GM19324 (cell line): Measurements from ENCODE around the gene VPS51.
"Not testable (repeated sequence)": the region's sequence is repeated elsewhere in the genome, so short reads cannot be mapped to it uniquely, and the experiment has no call there.

Source experiments
- ATAC-seq: cut with Tn5 transposase; IDR thresholded peaks from one replicate; pipeline ENCODE4 v1.9.1; 2021; ENCODE audit warnings: mild to moderate bottlenecking, moderate library complexity; ENCODE audit not compliant: unreplicated experiment, low FRiP score

The VPS51 gene

DNA sequence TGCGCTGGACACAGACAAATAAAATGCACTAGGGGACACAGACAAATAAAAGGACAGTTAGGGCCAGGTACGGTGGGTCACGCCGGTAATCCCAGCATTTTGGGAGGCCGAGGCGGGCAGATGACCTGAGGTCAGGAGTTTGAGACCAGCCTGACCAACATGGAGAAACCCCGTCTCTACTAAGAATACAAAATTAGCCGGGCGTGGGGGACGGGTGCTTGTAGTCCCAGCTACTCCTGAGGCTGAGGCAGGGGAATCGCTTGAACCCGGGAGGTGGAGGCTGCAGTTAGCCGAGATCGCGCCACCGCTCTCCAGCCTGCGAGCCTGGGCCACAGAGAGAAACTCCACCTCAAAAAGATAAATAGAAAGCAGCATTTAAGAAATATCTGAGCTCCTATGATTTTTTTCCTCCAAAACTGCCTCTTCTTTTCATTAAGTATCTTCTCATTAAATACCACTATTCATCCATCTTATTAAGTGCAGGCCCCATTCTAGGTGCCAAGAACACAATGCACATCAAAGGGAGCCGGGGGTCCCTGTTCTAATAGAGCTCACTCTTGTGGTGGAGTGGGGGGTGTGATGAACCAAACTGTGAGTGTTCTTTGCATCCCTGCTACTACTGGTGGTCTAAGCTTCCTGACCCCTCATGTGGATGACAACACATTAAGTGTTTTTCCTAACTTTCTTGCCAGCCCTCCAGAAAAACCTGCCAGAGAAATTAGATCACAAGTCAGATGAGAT, 22.3 kb downstream of the VPS51 start:
- ATAC-seq, result no peak

DNA sequence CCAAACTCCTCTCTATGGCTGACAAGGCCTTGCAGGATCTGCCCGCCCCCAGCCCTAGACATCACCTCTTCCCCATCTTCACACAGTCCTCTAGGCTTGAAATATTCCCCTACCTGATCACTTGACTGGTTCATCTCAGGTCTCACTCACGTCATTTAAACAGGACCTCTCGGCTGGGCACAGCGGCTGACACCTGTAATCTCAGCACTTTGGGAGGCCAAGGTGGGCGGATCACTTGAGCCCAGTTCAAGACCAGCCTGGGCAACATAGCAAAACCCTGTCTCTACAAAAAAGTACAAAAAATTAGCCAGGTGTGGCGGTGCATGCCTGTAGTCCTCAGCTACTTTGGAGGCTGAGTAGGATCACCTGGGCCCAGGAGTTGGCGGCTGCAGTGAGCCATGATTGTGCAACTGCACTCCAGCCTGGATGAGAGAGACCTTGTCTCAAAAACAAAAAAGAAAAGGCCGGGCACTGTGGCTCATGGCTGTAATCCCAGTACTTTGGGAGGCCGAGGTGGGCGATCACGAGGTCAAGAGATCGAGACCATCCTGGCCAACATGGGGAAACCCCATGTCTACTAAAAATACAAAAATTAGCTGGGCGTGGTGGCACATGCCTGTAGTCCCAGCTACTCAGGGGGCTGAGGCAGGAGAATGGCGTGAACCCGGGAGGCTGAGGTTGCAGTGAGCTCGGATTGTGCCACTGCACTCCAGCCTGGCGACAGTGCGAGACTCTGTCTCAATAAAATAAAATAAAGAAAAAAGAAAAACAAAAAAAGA, 23.1 kb downstream of the VPS51 start:
- not testable (repeated sequence) for ATAC-seq

DNA sequence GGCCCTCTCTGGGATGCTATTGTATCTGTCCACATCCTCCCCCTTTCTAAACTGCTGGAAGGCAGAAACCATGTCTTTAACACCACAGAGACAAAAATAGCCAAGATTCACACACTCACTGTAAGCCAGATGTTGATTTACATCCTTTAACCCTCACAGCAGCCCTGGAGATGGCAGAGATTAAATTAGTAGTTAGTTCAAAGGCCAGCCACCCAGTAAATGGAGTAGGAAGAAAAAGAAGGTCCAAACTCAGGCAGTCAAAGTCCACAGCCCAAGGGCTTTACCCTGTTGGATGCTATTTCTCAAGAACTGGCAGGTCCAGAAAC, 23.6 kb downstream of the VPS51 start:
- ATAC-seq, result no peak

DNA sequence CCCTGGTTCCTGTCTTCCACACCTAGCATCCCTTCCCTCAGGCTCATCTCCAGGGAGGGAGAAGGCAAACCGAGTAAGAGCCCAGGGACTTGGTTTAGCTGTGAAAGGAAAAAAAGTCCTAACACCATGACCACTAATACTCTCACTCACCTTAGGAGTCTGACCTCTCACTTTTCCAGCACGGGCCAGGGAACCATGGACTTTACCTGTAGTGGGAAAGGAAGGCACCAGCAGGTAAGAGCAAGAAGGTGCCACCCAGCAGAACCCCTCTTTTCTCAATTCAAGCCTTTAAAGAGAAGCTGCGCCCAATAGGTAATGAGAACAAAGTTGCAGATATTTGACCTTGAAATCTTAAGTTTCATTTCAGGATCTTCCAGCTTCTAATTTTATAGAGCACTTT, 24.8 kb downstream of the VPS51 start:
- ATAC-seq, result no peak

DNA sequence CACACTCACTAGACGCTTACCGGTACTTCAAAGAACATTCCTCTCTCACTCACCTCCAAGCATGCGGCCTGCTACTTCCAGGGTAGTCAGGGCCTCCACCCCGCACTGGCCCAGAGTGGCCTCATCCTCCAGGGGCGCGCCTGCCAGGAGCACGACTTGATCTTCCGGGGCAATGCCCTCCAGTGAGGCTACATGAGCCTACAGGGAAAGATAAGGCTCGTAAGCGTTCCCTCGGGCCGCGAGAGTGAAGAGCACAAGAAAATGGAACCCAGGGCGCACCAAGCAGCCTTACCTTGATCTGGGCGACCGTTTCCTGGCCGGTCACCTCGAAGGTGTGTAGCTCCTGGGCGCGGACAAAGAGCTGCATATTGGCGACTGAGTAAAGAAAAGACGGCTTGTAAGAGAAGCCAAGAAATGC, 25.4 kb downstream of the VPS51 start:
- no peak for ATAC-seq

DNA sequence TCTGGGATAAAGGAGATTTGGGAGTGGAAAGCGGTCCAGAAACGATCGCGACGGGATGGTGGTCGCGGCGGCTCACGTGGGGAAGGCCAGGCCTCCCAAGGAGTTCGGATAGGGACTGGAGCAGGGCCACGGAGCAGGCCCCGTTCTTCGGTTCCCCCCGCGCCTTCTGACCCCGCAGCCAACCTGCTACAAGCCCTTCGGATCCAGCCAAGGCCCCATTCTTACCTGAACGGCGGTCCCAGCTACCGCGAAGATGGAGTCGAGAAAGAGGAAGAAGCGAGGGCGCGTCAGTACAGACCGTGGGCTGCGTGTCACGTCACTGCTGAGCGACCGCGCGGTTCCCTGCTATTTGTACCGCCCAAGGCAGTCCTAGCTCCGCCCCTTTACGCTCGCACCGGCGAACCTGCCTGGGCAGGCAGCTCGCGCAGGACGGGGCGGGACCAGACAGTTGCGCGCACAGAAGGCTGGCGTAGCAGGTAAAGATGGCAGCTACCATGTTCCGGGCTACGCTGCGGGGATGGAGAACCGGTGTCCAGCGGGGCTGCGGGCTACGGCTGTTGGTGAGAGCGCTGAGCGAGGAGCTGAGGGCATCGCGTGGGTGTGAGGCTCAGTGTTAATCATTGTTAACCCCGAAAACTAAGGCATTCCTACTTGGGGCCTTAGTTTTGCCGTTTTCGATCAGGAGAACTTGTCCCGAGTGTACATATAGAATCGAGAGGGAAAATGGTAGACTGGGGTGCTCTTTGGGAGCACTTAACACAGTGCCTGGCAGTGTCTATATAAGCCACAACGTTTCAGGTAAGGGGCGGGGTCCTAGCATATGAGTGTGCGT, 26.1 kb downstream of the VPS51 start, which contains the start of the genes FAU and MRPL49:
Gene FAU, minus strand, starts transcription at position 270 of the 832 bp plus-strand sequence. CDS start 321 bp downstream, outside the sequence.
Gene MRPL49, plus strand, starts transcription at position 457 of the 832 bp plus-strand sequence. Its CDS starts 26 bp downstream, at position 483.
- ATAC-seq, result peak; percentile 65

DNA sequence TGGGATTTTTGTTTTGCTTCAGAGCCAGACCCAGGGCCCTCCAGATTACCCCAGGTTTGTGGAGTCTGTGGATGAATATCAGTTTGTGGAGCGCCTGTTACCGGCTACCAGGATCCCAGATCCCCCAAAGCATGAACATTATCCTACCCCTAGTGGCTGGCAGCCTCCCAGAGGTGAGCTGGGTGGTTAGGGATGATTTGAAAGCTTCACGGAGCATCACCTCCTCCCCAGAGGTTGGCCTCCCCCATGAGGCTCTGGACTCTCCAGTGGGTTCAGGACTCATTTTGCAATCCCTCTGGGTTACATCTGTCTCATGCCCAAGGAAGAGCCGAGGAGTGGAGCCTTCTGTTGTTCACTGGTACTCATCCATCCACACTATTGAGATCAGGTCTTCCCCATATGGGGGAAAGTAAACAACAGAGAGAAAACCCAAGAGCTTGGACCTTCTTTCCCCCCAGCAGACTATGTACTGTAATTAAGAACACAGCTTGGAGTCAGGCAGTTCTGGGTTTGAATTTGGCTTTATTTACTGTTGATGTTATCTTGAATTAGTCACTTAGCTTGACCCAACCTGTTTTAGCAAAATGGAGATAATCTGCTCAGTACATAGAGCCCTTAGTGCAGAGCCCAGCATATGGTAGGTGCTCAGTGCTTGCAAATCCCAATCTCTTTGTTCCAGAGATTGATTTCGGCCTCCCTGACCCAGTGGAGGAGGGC, 28.6 kb downstream of the VPS51 start:
- no peak for ATAC-seq

DNA sequence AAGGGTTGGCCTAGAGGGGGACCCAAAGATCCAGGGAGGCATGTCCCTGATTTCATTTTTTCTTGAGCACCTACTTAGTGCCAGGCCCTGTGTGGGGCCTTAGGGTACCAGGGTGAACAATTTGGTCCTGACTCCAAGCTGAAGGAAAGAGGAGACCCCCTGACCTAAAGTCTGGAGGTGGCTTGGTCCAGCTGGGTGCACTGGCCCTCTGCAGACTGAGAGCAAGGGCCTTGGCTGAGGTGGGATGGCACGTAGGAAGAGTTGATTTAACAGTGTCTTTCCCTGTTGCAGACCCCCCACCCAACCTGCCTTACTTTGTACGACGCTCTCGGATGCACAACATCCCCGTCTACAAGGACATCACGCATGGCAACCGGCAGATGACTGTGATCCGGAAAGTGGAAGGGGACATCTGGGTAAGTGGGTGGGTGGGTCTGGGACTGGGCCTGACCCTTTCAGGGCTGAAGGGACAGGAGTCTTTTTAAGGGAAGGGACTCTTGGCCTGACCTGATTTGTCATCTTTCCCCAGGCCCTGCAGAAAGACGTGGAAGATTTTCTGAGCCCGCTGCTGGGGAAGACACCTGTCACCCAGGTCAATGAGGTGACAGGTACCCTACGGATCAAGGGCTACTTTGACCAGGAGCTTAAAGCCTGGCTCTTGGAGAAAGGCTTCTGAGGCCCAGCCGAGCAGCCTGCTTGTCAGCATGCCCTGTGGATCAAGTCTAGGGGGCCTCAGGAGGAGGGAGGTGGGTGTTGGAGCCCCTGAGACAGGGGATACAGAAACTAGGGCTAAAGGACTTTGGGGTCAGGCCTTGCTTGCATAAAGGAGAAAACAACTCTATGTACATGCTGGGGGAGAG, 29.4 kb downstream of the VPS51 start:
- ATAC-seq, result no peak

DNA sequence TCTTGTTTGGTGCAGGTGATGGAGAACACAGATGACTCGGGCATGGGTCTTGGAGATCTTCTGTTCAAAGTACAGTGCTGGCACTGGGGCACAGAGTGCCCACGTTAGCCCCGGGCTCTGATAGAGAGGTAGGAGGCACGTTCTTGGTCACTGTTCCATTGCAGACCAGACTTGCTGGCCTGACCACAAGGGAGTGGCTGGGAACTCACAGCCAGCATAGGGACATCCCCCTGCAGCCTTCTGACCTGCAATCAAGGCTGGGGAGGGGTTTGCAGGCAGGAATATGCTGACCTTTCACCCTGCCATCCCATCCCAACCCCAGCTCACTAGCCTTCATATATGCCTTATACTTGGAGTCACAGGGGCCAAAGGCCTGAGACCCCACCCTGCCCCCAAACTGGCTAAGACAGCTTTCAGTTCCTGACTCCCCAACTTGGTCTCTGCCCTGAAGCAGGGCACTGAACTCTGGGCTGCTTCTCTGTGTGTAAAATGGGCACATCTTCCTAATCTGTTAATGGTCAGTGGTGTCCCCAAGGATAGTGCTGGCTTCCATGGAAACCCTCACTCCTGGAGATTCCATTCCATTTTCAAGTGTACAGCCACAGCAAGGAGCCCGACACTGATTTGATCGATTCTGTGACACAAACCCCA, 30.7 kb downstream of the VPS51 start:
- no peak for ATAC-seq

DNA sequence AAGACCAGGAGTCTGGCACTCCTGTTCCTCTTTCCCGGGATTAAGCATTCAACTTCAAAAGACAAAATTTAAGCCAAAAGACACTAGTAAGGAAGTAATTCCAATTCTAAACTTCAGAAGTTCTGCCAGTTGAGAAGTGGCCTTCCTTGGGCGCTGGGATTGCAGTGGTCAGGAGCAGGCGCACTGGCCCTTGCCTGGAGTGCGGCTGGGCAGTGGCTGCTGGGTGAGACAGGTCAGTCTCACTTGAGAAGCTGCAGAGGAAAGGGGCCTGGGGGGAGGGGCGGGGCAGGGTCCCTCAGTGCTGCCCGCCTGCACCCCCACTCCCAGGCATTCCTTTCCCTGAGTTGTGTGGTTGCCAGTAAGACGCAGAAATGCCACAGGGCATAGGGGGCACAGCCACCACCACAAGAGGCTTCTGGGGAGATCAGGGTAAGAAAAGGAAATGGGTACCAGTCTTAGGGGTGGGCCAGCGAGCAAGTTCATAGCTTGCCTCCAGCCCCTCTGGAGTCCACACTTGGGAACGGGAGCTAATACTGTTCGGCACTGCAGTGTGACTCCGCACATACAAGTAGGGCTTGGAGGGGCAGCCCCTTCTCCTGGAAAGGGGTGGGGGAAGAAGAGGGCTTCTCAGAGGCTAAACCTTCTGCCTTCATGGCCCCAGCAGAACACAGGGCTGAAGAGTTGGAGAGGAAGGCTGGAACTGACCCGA, 31.6 kb downstream of the VPS51 start:
- no peak for ATAC-seq

DNA sequence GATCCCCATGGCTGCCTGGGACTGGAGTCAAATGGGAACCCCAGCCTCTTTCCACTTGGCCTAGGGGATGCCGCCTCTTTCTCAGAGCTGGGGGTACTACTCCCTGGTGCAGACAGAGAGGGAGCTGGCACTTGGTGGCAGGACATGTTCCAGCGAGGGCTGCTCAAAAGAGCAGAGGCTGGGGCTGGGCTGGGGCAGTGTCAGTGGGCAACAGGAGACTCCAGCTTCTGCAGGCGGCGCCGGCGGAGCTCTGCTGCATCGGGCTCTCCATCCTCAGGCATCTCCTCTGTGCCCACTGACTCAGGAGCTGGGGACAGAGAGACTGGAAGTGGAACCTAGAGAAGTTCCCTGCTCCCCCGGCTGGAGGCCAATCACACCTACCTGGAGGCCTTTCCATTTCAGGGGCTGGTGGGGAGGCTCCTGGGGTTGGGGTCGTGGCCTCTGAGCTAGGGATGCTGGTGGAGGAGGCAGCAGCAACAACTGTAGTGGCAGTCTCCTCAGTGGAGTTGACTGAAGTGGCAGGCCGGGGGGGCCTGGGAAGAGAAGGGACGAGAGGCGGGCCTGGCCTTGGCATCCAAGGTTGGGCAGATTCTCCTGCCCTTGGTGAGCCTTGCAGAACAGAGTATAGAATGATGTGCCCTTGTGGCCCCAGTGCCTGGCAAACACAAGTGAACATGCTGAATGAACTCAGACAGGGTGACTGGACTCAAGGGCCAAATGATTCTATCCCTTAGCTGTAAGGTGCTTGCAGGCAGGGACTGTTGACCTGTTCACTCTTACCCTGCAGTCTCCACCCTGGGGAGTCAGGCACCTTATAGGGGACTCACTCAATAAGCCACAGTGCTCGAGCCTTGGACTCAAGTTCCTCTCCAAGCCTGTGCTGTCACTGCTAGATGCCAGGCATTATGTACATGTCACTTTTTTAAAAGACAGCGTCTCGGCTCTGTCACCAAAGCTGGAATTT, 32.5 kb downstream of the VPS51 start:
- ATAC-seq, result no peak

DNA sequence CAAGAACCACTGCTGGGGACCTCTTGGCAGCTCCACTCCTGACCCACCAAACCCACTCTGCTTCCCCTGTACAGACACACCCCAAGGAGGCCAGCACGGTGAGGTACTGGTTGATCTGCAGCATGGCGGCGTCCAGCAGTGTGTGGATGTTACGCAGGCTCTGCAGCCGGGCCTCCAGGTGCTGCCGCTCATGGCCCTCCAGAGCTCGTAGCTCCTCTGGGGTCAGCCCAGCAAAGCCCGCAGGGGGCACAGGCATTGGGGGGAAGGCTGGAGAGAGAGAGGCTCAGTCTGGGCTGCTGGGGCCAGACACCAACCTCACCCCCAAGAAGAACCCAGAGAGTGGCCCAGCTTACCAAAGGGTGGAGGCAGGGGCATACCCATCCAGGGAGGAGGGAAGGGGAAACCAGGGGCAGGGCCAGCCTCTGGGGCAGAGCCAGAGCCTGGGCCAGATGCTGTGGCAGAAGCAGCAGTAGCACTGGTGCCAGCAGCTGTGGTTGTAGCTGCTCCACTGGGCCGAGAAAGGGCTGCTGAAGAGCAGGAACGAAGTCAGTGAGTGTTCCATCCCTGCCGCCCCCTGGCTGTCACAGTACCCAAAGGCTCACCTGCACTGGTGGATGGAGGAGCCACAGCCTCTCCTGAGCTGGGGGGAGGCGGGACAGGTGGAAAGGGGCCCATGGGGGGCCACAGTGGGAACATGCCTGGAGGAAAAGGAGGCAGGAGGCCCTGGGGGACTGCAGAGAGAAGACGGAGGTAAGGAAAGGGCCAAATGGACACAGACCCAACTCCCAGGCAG, 33.8 kb downstream of the VPS51 start:
- ATAC-seq, result no peak

DNA sequence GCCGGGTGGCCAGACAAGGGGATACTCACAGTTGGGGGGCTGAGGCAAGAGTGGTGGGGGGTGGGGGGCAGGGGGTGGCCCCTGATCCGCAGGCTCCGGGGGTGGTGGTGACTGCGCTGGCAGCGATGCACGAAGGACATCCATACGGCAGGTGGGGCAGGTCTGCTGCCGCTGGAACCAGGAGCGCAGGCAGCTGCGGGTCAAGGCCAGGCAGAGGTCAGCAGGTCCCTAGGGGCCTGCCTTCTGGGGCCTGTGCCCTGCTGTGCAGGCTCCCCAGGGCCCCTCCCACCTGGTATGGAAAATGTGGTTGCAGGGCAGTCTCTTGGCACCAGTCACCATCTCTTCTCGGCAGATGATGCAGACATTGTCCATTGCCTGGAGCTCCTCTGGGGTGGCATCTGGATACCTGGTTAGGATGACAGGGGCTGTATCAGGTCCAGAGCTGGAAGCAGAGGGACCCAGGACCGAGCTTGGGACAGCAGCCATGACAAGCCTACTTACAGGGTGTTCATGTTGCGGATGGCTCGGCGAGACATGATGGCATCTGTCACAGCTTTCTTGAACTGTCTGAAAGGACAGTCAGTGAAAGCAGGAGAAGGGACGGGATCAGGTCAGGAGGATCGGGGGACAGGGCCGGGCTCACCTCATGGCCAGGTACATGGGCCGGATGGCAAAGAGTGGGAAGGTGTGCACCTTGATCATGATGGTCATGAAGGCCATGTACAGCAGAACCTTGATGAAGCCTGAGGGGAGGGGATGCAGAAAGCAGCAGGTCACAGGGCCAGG, 34.8 kb downstream of the VPS51 start:
- ATAC-seq, result no peak

DNA sequence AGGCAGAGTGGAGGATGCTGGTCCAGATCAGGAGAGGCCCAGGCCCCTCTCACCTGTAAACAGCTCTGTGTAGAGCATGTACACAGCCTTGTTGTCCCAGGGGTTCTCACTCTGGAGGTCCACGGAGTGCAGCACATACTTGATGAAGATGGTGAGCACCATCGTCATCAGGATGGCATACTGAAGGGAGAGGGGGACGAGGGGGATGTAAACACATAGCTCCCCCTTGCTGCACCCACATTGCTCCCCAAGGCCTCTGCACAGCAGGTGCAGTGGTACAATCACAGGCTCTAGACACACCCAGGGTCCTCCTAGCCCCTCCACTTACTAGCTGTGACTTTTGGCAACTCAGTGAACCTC, 35.4 kb downstream of the VPS51 start:
- ATAC-seq, result no peak

DNA sequence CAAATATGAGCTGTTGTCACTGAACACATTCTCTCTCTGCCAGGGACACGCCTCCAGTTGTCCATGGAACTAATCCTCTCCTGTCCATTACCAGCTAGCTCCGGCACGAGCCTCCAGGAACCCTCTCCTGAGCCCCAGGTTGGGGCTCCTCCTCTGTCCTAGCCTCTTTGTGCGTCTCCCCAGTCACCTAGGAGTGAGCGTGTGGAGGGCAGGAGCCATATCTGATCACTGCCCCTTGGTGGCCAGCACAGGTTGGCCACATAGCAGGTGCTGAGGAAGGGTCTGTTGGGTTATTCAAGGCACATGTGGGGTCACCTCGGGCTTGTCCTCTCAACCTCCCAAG, 35.9 kb downstream of the VPS51 start:
- ATAC-seq, result no peak
